K562 (cell line): Measurements from ENCODE around the gene TMEM243. TPM values are rescaled to one million over a fixed set of nuclear protein-coding genes. Genes with fewer than 3 reads are reported as not detected.

Experiments used
- CHAMP1 ChIP-seq: fragments of 450-650 bp; IDR thresholded peaks from 2 replicates; pipeline ENCODE4 v1.6.1; 2016; ENCODE audit warnings: mild to moderate bottlenecking
- EHMT2 ChIP-seq: fragments of 450-650 bp; IDR thresholded peaks from 2 replicates; pipeline ENCODE4 v1.6.1; 2018; ENCODE audit warnings: antibody characterized with exemption
- HNRNPL ChIP-seq: fragments of 200-400 bp; formaldehyde crosslinking; IDR thresholded peaks from 2 replicates; pipeline ENCODE4 v1.6.1; 2017; ENCODE audit warnings: low read depth, mild to moderate bottlenecking, low read length
- PRPF4 ChIP-seq: fragments of 200-400 bp; formaldehyde crosslinking; IDR thresholded peaks from one replicate; pipeline ENCODE4 v1.6.1; 2017; ENCODE audit warnings: low read length, low read depth, mild to moderate bottlenecking; ENCODE audit not compliant: insufficient read depth, poor library complexity, severe bottlenecking
- SLC30A9 ChIP-seq: fragments of 250-450 bp; sonication (Bioruptor Pico); IDR thresholded peaks from 2 replicates; pipeline ENCODE4 v1.8.0; 2022; ENCODE audit warnings: mild to moderate bottlenecking, moderate library complexity
- SMARCA5 ChIP-seq: fragments of 450-650 bp; IDR thresholded peaks from 2 replicates; pipeline ENCODE4 v1.6.1; 2016
- TRIM24 ChIP-seq, 2 experiments: fragments of 450-650 bp; IDR thresholded peaks; 2 replicates each; pipeline ENCODE4 v1.6.1; 2016
- ZNF280A ChIP-seq: fragments of 450-650 bp; IDR thresholded peaks from 2 replicates; pipeline ENCODE4 v1.6.1; 2018; ENCODE audit warnings: mild to moderate bottlenecking, low read depth; ENCODE audit not compliant: partially characterized antibody
- ZNF347 ChIP-seq: fragments of 450-650 bp; formaldehyde crosslinking; IDR thresholded peaks from 2 replicates; pipeline ENCODE4 v1.4.0; 2020; ENCODE audit warnings: low read depth, mild to moderate bottlenecking, moderate library complexity
- ZNF407 ChIP-seq: fragments of 450-650 bp; IDR thresholded peaks from 2 replicates; pipeline ENCODE4 v1.6.1; 2016; ENCODE audit warnings: low read depth
- polyA plus RNA-seq, 8 experiments: library from polyadenylated mRNA; depleted of rRNA in 4 of 8; stranded (reverse) in 5 of 8; unstranded in 3 of 8; fragments of >200 nt; fragmentation: Nextera tagmentation in 2 of 8; fragmentation: Illumina TruSeq in 1 of 8; extraction: Ambion mirVana in 2 of 8; extraction: Trizol in 1 of 8; gene quantifications; 2 replicates each; pipeline versions ENCODE4 v1.2.1 to v1.2.3, GENCODE V29; 2011 to 2014; ENCODE audit warnings: inconsistent platforms in 1 of 8, missing spikeins in 1 of 8
- total RNA-seq, 7 experiments: library from RNA; depleted of rRNA in 6 of 7; stranded (reverse); fragments of >200 nt in 6 of 7; fragmentation: Illumina TruSeq in 2 of 7; extraction: Trizol in 2 of 7; gene quantifications; 2 replicates each; pipeline versions ENCODE4 v1.2.1 to v1.2.3, GENCODE V29; 2011 to 2021; ENCODE audit warnings: low replicate concordance in 1 of 7

Gene TMEM243
- total and polyA plus RNA-seq, 9 of the 15 experiments (the other 6 are each of a cell fraction or from before 2014, with no cell fraction given), result 3.9 to 8.6 (median 6.1) TPM

GRCh38 chr7:87152897-87153641 lies 66.5 kb downstream of the TMEM243 start (continued):
- TF ChIP-seq SMARCA5 (no peak), ZNF280A (peak; percentile 11), EHMT2 (peak; percentile 53; the same call in 1 of the 2 replicates), PRPF4 (no peak), ZNF407 (0 out of 2 replicates have a peak, but pooled peaks have one; percentile 45), HNRNPL (no peak), TRIM24 (IDR thresholded peaks at IDR 0.05) (0 out of 4 replicates have a peak, but pooled peaks of 1 of the 2 experiments have one; percentile 11), ZNF347 (CRISPR knock-in tag) (peak; percentile 18; the same call in 1 of the 2 replicates), CHAMP1 (peak; percentile 8; the same call in 1 of the 2 replicates), SLC30A9 (CRISPR knock-in tag) (no peak)
